Measurements from ENCODE around the gene RBM11. TPM values are rescaled to one million over a fixed set of nuclear protein-coding genes. Genes with fewer than 3 reads are reported as not detected.

Gene RBM11
- total RNA-seq, 1 experiment from 2014 or later, result 1.7 TPM

DNA sequence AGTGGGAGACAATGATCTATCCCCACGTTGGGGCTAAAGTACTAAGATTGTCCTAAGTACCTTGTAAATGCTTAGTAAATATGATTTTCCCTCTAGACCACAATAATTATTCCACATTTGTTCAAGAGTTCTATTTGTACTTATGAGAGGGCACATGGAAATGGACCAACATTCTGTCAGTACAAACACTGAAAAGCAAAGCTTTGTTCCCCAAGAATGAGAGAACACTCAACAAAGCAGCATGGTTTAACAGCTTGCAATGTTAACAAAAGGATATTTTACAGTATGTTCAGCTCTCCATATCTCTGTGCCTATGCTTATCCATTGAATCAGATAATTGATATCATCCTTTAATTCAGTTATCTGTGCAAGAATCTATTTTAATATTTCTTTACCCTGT is 35.4 kb downstream of the RBM11 start:
- Mint-ChIP-seq H3K9me3 (peaks cover 44% of the 10 kb centered on the region in 2 experiments), H3K4me3 (no peak overlapping the region), H3K27ac (no peak overlapping the region), H3K27me3 (ENCODE audit: low read depth) (no peaks in the 10 kb centered on the region; the same call in 1 of the 2 replicates), H3K36me3 (ENCODE audit: insufficient read depth in 1 of 3, low read depth in 3 of 3) (peaks cover 0 to 5% (median 0%) of the 10 kb centered on the region in 3 experiments; a peak in 1 of 7 replicates), H3K4me1 (peaks cover 0 to 3% of the 10 kb centered on the region in 2 experiments; a peak in 1 of 4 replicates)
- TF ChIP-seq, protein P1, sequence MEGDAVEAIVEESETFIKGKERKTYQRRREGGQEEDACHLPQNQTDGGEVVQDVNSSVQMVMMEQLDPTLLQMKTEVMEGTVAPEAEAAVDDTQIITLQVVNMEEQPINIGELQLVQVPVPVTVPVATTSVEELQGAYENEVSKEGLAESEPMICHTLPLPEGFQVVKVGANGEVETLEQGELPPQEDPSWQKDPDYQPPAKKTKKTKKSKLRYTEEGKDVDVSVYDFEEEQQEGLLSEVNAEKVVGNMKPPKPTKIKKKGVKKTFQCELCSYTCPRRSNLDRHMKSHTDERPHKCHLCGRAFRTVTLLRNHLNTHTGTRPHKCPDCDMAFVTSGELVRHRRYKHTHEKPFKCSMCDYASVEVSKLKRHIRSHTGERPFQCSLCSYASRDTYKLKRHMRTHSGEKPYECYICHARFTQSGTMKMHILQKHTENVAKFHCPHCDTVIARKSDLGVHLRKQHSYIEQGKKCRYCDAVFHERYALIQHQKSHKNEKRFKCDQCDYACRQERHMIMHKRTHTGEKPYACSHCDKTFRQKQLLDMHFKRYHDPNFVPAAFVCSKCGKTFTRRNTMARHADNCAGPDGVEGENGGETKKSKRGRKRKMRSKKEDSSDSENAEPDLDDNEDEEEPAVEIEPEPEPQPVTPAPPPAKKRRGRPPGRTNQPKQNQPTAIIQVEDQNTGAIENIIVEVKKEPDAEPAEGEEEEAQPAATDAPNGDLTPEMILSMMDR (conservative IDR thresholded peaks at IDR 0.05), result no peak
- H4K5ac ChIP-seq (ENCODE audit: insufficient read length, low read depth, low read length), result no peak overlapping the region
- no peak overlapping the region for H2AFZ ChIP-seq (ENCODE audit: low read length)
- H2BK120ac ChIP-seq (ENCODE audit: low read depth, low read length, poor library complexity, severe bottlenecking), result no peak overlapping the region
- no peak overlapping the region for H2BK5ac ChIP-seq (ENCODE audit: insufficient read length, low read length)
- no peak overlapping the region for H3K4me2 ChIP-seq (ENCODE audit: insufficient read depth, insufficient read length, low read length)
- no peak overlapping the region for H3K4ac ChIP-seq (ENCODE audit: low read depth, low read length)
- no CpG with 5 or more reads among the region's 1 CpG for WGBS (ENCODE audit: extremely low coverage, insufficient read length, low lambda C conversion rate)
- H3K27me3 ChIP-seq (ENCODE audit: insufficient read depth, low read length), result no peaks in the 10 kb centered on the region
- H3K27ac ChIP-seq (ENCODE audit: insufficient read length, low read depth, low read length), result no peak overlapping the region
- H3K79me1 ChIP-seq (ENCODE audit: insufficient read depth, low read depth, low read length, poor library complexity, severe bottlenecking), result no peaks in the 10 kb centered on the region
- no peak overlapping the region for H2BK15ac ChIP-seq (ENCODE audit: low read depth, low read length)
- H2AK5ac ChIP-seq (ENCODE audit: insufficient read length, low read length), result no peak overlapping the region
- no peak overlapping the region for H3K9ac ChIP-seq (ENCODE audit: extremely low read depth, insufficient read length, low read length)
- H4K8ac ChIP-seq (replicated peaks; ENCODE audit: insufficient read length, low read depth, low read length), result no peak overlapping the region
- H3K56ac ChIP-seq (ENCODE audit: insufficient read length, low read depth, low read length), result no peak overlapping the region
- H4K91ac ChIP-seq (ENCODE audit: insufficient read length, low read depth, low read length), result no peak overlapping the region
- H4K20me1 ChIP-seq (ENCODE audit: control insufficient read depth, insufficient read depth, insufficient read length), result no peaks in the 10 kb centered on the region
- no peak overlapping the region for H3T11ph ChIP-seq (ENCODE audit: low read length)
- H3K4me1 ChIP-seq (ENCODE audit: insufficient read depth, low read length), result no peaks in the 10 kb centered on the region; the same call in 1 of the 2 replicates
- H3K23ac ChIP-seq (ENCODE audit: insufficient read length, low read depth, low read length), result no peak overlapping the region
- H3K18ac ChIP-seq (ENCODE audit: insufficient read length, low read depth, low read length), result no peak overlapping the region
- no peak overlapping the region for H2BK12ac ChIP-seq (ENCODE audit: insufficient read length, low read depth, low read length)
- H3K14ac ChIP-seq (ENCODE audit: insufficient read depth, low read length), result no peak overlapping the region
- H3K9me3 ChIP-seq (ENCODE audit: control insufficient read depth, low read depth, low read length), result no peaks in the 10 kb centered on the region
- H2BK20ac ChIP-seq (ENCODE audit: low read depth, low read length, poor library complexity, severe bottlenecking), result no peak overlapping the region
- no peaks in the 10 kb centered on the region for H3K23me2 ChIP-seq (ENCODE audit: insufficient read length, low read depth, low read length, poor library complexity, severe bottlenecking)
- H3K79me2 ChIP-seq (ENCODE audit: insufficient read depth, low read length), result no peaks in the 10 kb centered on the region
- DNase-seq, result no peak
